ENCODE data around the gene THOC2. TPM values are rescaled to one million over a fixed set of nuclear protein-coding genes. Genes with fewer than 3 reads are reported as not detected.

THOC2 gene
- total RNA-seq, 1 donor from 2014 or later = 66.5 TPM

DNA sequence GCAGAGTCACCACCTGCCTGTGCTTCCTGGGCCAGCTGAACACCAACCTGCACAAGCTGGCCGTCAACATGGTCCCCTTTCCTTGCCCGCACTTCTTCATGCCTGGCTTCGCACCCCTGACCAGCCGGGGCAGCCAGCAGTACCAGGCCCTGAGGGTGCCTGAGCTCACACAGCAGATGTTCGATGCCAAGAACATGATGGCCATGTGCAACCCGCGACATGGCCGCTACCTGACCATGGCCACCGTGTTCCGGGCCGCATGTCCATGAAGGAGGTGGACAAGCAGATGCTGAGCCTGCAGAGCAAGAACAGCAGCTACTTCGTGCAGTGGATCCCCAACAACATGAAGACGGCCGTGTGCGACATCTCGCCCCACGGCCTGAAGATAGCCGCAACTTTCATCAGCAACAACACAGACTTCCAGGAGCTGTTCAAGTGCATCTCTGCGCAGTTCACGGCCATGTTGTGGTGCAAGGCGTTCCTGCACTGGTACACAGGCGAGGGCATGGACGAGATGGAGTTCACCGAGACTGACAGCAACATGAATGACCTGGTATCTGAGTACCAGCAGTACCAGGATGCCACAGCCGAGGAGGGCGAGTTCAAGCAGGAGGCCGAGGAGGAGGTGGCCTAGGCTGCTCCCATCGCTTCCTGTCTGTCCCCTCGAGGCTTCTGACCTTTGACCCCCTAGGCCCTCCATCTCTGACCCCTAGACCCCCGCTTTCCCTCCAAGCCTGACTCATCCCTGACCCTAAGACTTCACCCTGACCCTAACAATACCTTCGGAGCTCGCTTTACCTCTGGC is 170.3 kb downstream of the THOC2 start:
- no peak overlapping the region for H3K27ac Mint-ChIP-seq (ENCODE audit: unreplicated experiment)
- H3K27me3 Mint-ChIP-seq (ENCODE audit: unreplicated experiment) = peaks cover 10% of the 10 kb centered on the region
- peaks cover 16% of the 10 kb centered on the region for H3K9me3 Mint-ChIP-seq (ENCODE audit: unreplicated experiment)
- no peak for DNase-seq (ENCODE audit: extremely low spot score, unreplicated experiment)
- no peaks in the 10 kb centered on the region for H3K4me1 Mint-ChIP-seq (ENCODE audit: unreplicated experiment)
- H3K4me3 Mint-ChIP-seq (ENCODE audit: unreplicated experiment) = no peak overlapping the region
- no peaks in the 10 kb centered on the region for H3K36me3 Mint-ChIP-seq (ENCODE audit: unreplicated experiment)
- TF ChIP-seq, protein P1, sequence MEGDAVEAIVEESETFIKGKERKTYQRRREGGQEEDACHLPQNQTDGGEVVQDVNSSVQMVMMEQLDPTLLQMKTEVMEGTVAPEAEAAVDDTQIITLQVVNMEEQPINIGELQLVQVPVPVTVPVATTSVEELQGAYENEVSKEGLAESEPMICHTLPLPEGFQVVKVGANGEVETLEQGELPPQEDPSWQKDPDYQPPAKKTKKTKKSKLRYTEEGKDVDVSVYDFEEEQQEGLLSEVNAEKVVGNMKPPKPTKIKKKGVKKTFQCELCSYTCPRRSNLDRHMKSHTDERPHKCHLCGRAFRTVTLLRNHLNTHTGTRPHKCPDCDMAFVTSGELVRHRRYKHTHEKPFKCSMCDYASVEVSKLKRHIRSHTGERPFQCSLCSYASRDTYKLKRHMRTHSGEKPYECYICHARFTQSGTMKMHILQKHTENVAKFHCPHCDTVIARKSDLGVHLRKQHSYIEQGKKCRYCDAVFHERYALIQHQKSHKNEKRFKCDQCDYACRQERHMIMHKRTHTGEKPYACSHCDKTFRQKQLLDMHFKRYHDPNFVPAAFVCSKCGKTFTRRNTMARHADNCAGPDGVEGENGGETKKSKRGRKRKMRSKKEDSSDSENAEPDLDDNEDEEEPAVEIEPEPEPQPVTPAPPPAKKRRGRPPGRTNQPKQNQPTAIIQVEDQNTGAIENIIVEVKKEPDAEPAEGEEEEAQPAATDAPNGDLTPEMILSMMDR (IDR thresholded peaks at IDR 0.05) = no peak

DNA sequence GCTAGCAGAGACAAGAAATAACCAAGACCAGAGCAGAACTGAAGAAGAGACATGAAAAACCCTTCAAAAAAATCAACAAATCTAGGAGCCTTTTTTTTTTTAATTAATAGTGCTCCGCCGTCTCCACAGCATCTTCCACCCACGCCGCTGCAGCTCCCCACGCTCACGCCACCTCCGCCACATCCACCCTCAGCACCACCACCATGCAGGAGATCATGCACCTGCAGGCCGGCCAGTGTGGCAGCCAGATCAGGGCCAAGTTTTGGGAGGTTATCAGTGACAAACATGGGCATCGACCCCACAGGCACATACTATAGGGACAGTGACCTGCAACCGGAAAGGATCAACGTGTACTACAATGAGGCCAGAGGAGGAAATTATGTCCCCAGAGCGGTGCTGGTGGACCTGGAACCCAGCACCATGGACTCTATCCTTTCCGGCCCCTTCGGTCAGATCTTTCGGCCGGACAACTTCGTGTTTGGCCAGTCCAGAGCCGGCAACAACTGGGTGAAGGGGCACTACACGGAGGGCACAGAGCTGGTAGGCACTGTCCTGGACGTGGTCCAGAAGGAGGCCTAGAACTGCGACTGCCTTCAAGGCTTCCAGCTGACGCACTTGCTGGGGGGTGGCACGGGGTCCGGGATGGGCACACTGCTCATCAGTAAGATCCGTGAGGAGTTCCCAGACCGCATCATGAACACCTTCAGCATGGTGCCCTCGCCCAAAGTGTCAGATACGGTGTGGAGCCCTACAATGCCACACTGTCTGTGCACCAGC is 171.2 kb downstream of the THOC2 start:
- H3K4me1 Mint-ChIP-seq (ENCODE audit: unreplicated experiment) = no peaks in the 10 kb centered on the region
- H3K27ac Mint-ChIP-seq (ENCODE audit: unreplicated experiment) = no peak overlapping the region
- TF ChIP-seq, protein P1 (IDR thresholded peaks at IDR 0.05) = no peak
- H3K9me3 Mint-ChIP-seq (ENCODE audit: unreplicated experiment) = peaks cover 13% of the 10 kb centered on the region
- DNase-seq (ENCODE audit: extremely low spot score, unreplicated experiment) = no peak
- H3K36me3 Mint-ChIP-seq (ENCODE audit: unreplicated experiment) = no peaks in the 10 kb centered on the region
- H3K27me3 Mint-ChIP-seq (ENCODE audit: unreplicated experiment) = peaks cover 10% of the 10 kb centered on the region
- H3K4me3 Mint-ChIP-seq (ENCODE audit: unreplicated experiment) = no peak overlapping the region

DNA sequence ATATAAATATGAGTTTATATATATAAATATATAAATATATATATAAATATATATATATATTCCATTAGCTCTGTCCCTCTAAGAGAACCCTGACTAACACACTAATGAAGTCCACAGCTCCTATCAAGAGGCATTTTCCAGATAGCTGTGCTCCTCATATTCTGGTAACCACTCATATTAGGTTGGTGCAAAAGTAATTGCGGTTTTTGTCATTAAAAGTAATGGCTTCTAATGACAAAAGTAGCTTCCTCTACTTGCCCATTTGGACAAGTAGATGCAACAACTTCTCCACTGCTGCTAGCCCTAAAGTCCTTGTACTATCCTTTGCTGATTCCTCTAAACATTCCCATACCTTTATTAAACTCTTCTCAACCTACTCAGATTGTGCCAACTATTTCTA is 182.0 kb downstream of the THOC2 start:
- peaks cover 15% of the 10 kb centered on the region for H3K9me3 Mint-ChIP-seq (ENCODE audit: unreplicated experiment)
- no peak overlapping the region for H3K27ac Mint-ChIP-seq (ENCODE audit: unreplicated experiment)
- DNase-seq (ENCODE audit: extremely low spot score, unreplicated experiment) = no peak
- no peaks in the 10 kb centered on the region for H3K4me1 Mint-ChIP-seq (ENCODE audit: unreplicated experiment)
- no peak overlapping the region for H3K4me3 Mint-ChIP-seq (ENCODE audit: unreplicated experiment)
- TF ChIP-seq, protein P1 (IDR thresholded peaks at IDR 0.05) = no peak
- no peaks in the 10 kb centered on the region for H3K27me3 Mint-ChIP-seq (ENCODE audit: unreplicated experiment)
- no peaks in the 10 kb centered on the region for H3K36me3 Mint-ChIP-seq (ENCODE audit: unreplicated experiment)

Other genes starting within 250 kb of the THOC2 start
- gene XIAP, start 127.0 kb upstream of the THOC2 start, total RNA-seq = 52.7 and 56.3 TPM in 2 replicates
- 72.7 and 73.4 TPM in 2 replicates for gene STAG2, start 228.7 kb upstream of the THOC2 start, total RNA-seq

All from osteocyte (in vitro differentiated cells).